ENCODE data around the gene PTPN9.

Gene PTPN9

DNA sequence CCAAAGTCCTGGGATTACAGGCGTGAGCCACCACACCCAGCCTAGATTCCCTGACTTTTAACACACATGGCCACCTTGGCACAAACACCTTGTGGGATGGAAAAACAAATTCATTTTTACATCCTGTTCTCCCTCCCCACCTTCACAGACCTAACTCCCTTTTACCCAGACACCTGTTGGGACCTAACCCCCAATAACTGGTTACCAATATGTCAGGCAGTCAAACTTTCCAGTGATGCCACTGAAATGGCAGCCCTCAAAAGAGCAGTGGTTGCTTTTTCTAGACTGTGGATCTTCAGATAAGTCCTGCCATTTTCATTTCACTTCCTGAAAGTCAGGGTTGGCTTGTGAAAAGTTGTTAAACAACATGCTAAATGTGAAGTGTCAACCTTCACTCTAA lies 162.5 kb downstream of the PTPN9 start:
- no peak for DNase-seq (ENCODE audit: low read depth, low spot score)
